Gastrocnemius medialis (tissue), 4 donors: Measurements from ENCODE around the gene PLXNA3. TPM values are rescaled to one million over a fixed set of nuclear protein-coding genes. Genes with fewer than 3 reads are reported as not detected.

Source experiments
- ATAC-seq, 2 donors: fragments of 150-250 bp; one replicate each; pipeline ENCODE4 v1.9.1; 2016
- DNase-seq, 2 donors: peaks; one replicate each; pipeline ENCODE4 v3.0.0-alpha.2; 2019
- H3K27ac ChIP-seq, 4 donors: fragments of 200-600 bp; sonication (generic); 1 replicate in 1 of 4; 2 replicates in 3 of 4; pipeline ENCODE4 v1.5.1; 2016 to 2018; ENCODE audit warnings: mild to moderate bottlenecking in 2 of 4, moderate library complexity in 1 of 4
- H3K27me3 ChIP-seq, 3 donors: fragments of 200-600 bp; sonication (generic) in 2 of 3; 1 replicate in 1 of 3; 2 replicates in 2 of 3; pipeline versions ENCODE4 v1.5.1 to v1.6.0; 2016 to 2019; ENCODE audit warnings: mild to moderate bottlenecking in 1 of 3, moderate library complexity in 1 of 3
- H3K36me3 ChIP-seq, 2 donors: fragments of 200-600 bp; sonication (generic) in 1 of 2; one replicate each; pipeline ENCODE4 v1.5.1; 2017 to 2018
- H3K4me1 ChIP-seq, 2 donors: fragments of 200-600 bp; sonication (generic) in 1 of 2; one replicate each; pipeline ENCODE4 v1.5.1; 2016 to 2017; ENCODE audit warnings: mild to moderate bottlenecking in 2 of 2
- H3K4me3 ChIP-seq, 4 donors: fragments of 200-600 bp; sonication (generic) in 3 of 4; 1 replicate in 1 of 4; 2 replicates in 3 of 4; pipeline ENCODE4 v1.5.1; 2016 to 2019; ENCODE audit warnings: mild to moderate bottlenecking in 2 of 4
- H3K9me3 ChIP-seq, 3 donors: fragments of 200-600 bp; sonication (generic) in 2 of 3; 1 replicate in 1 of 3; 2 replicates in 2 of 3; pipeline ENCODE4 v1.5.1; 2016 to 2019
- CTCF ChIP-seq, 5 experiments: fragments of 450-650 bp in 3 of 5; fragments of 200-600 bp in 2 of 5; sonication (generic) in 2 of 5; IDR thresholded peaks in 4 of 5; conservative IDR thresholded peaks in 1 of 5; 1 replicate in 4 of 5; 2 replicates in 1 of 5; pipeline ENCODE4 v1.5.1; 2016 to 2019; ENCODE audit warnings: antibody characterized with exemption in 5 of 5, mild to moderate bottlenecking in 3 of 5, moderate library complexity in 3 of 5
- POLR2A ChIP-seq, 2 donors: fragments of 450-650 bp; IDR thresholded peaks; one replicate each; pipeline ENCODE4 v1.6.1; 2017; ENCODE audit warnings: antibody characterized with exemption in 2 of 2, mild to moderate bottlenecking in 2 of 2, moderate library complexity in 2 of 2
- in situ Hi-C, 4 donors: fragments of 200-750 bp; cut with MboI; loops; one replicate each; pipeline versions ENCODE4 v1.15.0 to v1.8.0; 2017; ENCODE audit warnings: low sequenced_read_pairs in 4 of 4
- intact Hi-C: fragments of 100-400 bp; cut with DNase I; formaldehyde crosslinking; loops from one replicate; pipeline ENCODE4 v1.15.1; 2023; ENCODE audit warnings: low total_unique reads
- total RNA-seq, 4 donors: library from RNA; depleted of rRNA; stranded (reverse); fragments of >200 nt; gene quantifications; one replicate each; pipeline versions ENCODE4 v1.1.0 to v1.2.3, GENCODE V29; 2016

The PLXNA3 gene
- total RNA-seq, 4 donors from 2014 or later = 1.2 to 10.7 (median 2.8) TPM

GRCh38 chrX:154516656-154517100 lies 58.6 kb downstream of the PLXNA3 start:
- peak; percentile 34 to 37 for ATAC-seq
- in situ Hi-C loops = no loop called here

GRCh38 chrX:154517101-154517781 lies 59.2 kb downstream of the PLXNA3 start:
- Histone ChIP-seq H3K27ac (peak overlapping the region; percentile 88 to 96 (median 92)), H3K4me1 (peaks cover 0 to 12% of the 10 kb centered on the region in 2 donors), H3K27me3 (no peaks in the 10 kb centered on the region), H3K36me3 (no peaks in the 10 kb centered on the region), H3K9me3 (no peaks in the 10 kb centered on the region), H3K4me3 (peak overlapping the region; percentile 46 to 74 (median 56))
- ATAC-seq (no peak), DNase-seq (peak in 1 of 2 donors; percentile 22)
- intact Hi-C loops = loop anchor here (2.0 to 10.0 kb wide), 3 partner anchors 38 to 592 kb away; partner anchors contain the start of genes ARHGAP4, LAGE3 and RPL10
- in situ Hi-C loops = no loop called here
- TF ChIP-seq POLR2A (IDR thresholded peaks at IDR 0.05) (no peak), CTCF (IDR thresholded peaks at IDR 0.05 in 4 of 5, conservative IDR thresholded peaks at IDR 0.05 in 1 of 5) (no peak)

More at GRCh38 chrX:154516656-154517100, 58.6 kb downstream of the PLXNA3 start:
- H3K27me3 ChIP-seq = no peaks in the 10 kb centered on the region
- peak overlapping the region; percentile 88 to 96 (median 92) for H3K27ac ChIP-seq
- no peaks in the 10 kb centered on the region for H3K36me3 ChIP-seq
- peak overlapping the region; percentile 46 to 74 (median 56) for H3K4me3 ChIP-seq
- no peaks in the 10 kb centered on the region for H3K9me3 ChIP-seq
- peak in 1 of 2 donors; percentile 46 for DNase-seq
- peaks cover 0 to 12% of the 10 kb centered on the region in 2 donors for H3K4me1 ChIP-seq
- TF ChIP-seq POLR2A (IDR thresholded peaks at IDR 0.05) (no peak), CTCF (IDR thresholded peaks at IDR 0.05 in 4 of 5, conservative IDR thresholded peaks at IDR 0.05 in 1 of 5) (peak in 1 of 5 experiments; percentile 10)
- intact Hi-C loops = loop anchor here (1.0 to 10.0 kb wide), 4 partner anchors 26 to 592 kb away; partner anchors contain the start of genes ARHGAP4, LAGE3, RPL10 and SLC10A3

- Histone ChIP-seq H3K27me3 (no peaks in the 10 kb centered on the region), H3K27ac (no peak overlapping the region), H3K4me1 (peaks cover 0 to 12% of the 10 kb centered on the region in 2 donors), H3K4me3 (no peak overlapping the region), H3K36me3 (no peaks in the 10 kb centered on the region), H3K9me3 (no peaks in the 10 kb centered on the region)
- in situ Hi-C loops (no loop called here), intact Hi-C loops (loop anchor here (5.0 to 10.0 kb wide), 2 partner anchors 122 to 595 kb away; partner anchors contain the start of genes ARHGAP4 and RPL10)
- DNase-seq (no peak), ATAC-seq (no peak)
- no peak for TF ChIP-seq CTCF (IDR thresholded peaks at IDR 0.05 in 4 of 5, conservative IDR thresholded peaks at IDR 0.05 in 1 of 5)
- TF ChIP-seq POLR2A (IDR thresholded peaks at IDR 0.05) = no peak
These were observed 61.3 kb downstream of the PLXNA3 start for GRCh38 chrX:154519389-154519788.

- Histone ChIP-seq H3K27me3 (no peaks in the 10 kb centered on the region), H3K4me3 (no peak overlapping the region), H3K4me1 (peaks cover 0 to 10% of the 10 kb centered on the region in 2 donors), H3K36me3 (no peaks in the 10 kb centered on the region), H3K27ac (no peak overlapping the region), H3K9me3 (no peaks in the 10 kb centered on the region)
- intact Hi-C loops (no loop called here), in situ Hi-C loops (loop anchor here in 2 of 4 donors (25.0 kb wide), 2 partner anchors 114 to 564 kb away; partner anchors contain the start of genes DNASE1L1 (in 2 of the 2), TAFAZZIN (in 2 of the 2), HCFC1 (in 1 of the 2) and TMEM187 (in 1 of the 2))
- TF ChIP-seq CTCF (IDR thresholded peaks at IDR 0.05 in 4 of 5, conservative IDR thresholded peaks at IDR 0.05 in 1 of 5) = no peak
- TF ChIP-seq POLR2A (IDR thresholded peaks at IDR 0.05) = no peak
- DNase-seq = no peak
- no peak for ATAC-seq
These were observed 67.8 kb downstream of the PLXNA3 start for GRCh38 chrX:154525606-154526490.
